OCI-LY1 (cell line): ENCODE data around the gene EPOP.

Source experiments
- H2AFZ ChIP-seq: fragments of 200-600 bp; sonication (generic), shearing (Covaris generic); 2 replicates; pipeline ENCODE4 v1.6.0; 2014; ENCODE audit warnings: antibody characterized with exemption, mild to moderate bottlenecking, low read length
- H3F3A ChIP-seq: fragments of 200-600 bp; sonication (generic), shearing (Covaris generic); 2 replicates; pipeline ENCODE4 v1.6.0; 2014; ENCODE audit warnings: mild to moderate bottlenecking, antibody characterized with exemption, low read length, moderate library complexity; ENCODE audit not compliant: insufficient read depth
- H3K27ac ChIP-seq: fragments of 200-600 bp; sonication (generic); 2 replicates; pipeline ENCODE4 v1.5.1; 2014; ENCODE audit warnings: low read length, mixed run types, mild to moderate bottlenecking, low read depth; ENCODE audit not compliant: poor library complexity, severe bottlenecking
- H3K27me3 ChIP-seq: fragments of 200-600 bp; sonication (generic); 2 replicates; pipeline ENCODE4 v1.6.0; 2014; ENCODE audit warnings: antibody characterized with exemption, mild to moderate bottlenecking, low read length, moderate library complexity; ENCODE audit not compliant: insufficient read depth
- H3K36me3 ChIP-seq: fragments of 200-600 bp; sonication (generic); 2 replicates; pipeline ENCODE4 v1.6.1; 2014; ENCODE audit warnings: mild to moderate bottlenecking, antibody characterized with exemption, low read length, moderate library complexity, mixed read lengths; ENCODE audit not compliant: insufficient read depth
- H3K4me1 ChIP-seq: fragments of 200-600 bp; sonication (generic); 2 replicates; pipeline ENCODE4 v1.5.1; 2014; ENCODE audit warnings: mild to moderate bottlenecking, low read length, moderate library complexity; ENCODE audit not compliant: insufficient read depth, severe bottlenecking
- H3K4me2 ChIP-seq: fragments of 200-600 bp; sonication (generic), shearing (Covaris generic); 2 replicates; pipeline ENCODE4 v1.6.1; 2014; ENCODE audit warnings: low read length
- H3K4me3 ChIP-seq: fragments of 200-600 bp; sonication (generic); 2 replicates; pipeline ENCODE4 v1.5.1; 2014; ENCODE audit warnings: low read length, low read depth, mild to moderate bottlenecking, mixed read lengths; ENCODE audit not compliant: poor library complexity, severe bottlenecking
- H3K79me2 ChIP-seq: fragments of 200-600 bp; shearing (Covaris generic); 2 replicates; pipeline ENCODE4 v1.6.1; 2016; ENCODE audit warnings: mixed run types, low read length, mixed read lengths; ENCODE audit not compliant: insufficient read depth
- H3K9ac ChIP-seq: fragments of 200-600 bp; sonication (generic), shearing (Covaris generic); 2 replicates; pipeline ENCODE4 v1.6.1; 2014; ENCODE audit warnings: mild to moderate bottlenecking, low read length, mixed read lengths
- H3K9me2 ChIP-seq: fragments of 200-600 bp; sonication (generic), shearing (Covaris generic); 2 replicates; pipeline ENCODE4 v1.6.1; 2014; ENCODE audit warnings: low read depth, mild to moderate bottlenecking, low read length, mixed read lengths
- H3K9me3 ChIP-seq: fragments of 200-600 bp; shearing (Covaris generic); 2 replicates; pipeline ENCODE4 v1.6.1; 2014; ENCODE audit warnings: low read length, mixed read lengths
- H4K20me1 ChIP-seq: fragments of 200-600 bp; sonication (generic), shearing (Covaris generic); 2 replicates; pipeline ENCODE4 v1.6.0; 2016; ENCODE audit warnings: mild to moderate bottlenecking, low read length; ENCODE audit not compliant: insufficient read depth
- EZH2 ChIP-seq: fragments of 200-600 bp; sonication (generic), shearing (Covaris generic); IDR thresholded peaks from 2 replicates; pipeline ENCODE4 v1.8.0; 2017; ENCODE audit warnings: borderline replicate concordance, mixed run types, mild to moderate bottlenecking, antibody characterized with exemption, low read length, moderate library complexity, mixed read lengths
- TF ChIP-seq, protein P1 (sequence below): fragments of 200-600 bp; sonication (generic), shearing (Covaris generic); IDR thresholded peaks from 2 replicates; pipeline ENCODE4 v1.5.1; 2017; ENCODE audit warnings: mild to moderate bottlenecking, antibody characterized with exemption, low read length, moderate library complexity, mixed read lengths

EPOP gene

GRCh38 chr17:38685491-38685890, 10.7 kb upstream of the EPOP start:
- Histone ChIP-seq H3K4me3 (no peak overlapping the region), H3K9me2 (no peaks in the 10 kb centered on the region), H2AFZ (no peak overlapping the region), H3K4me1 (no peaks in the 10 kb centered on the region), H3K27ac (no peak overlapping the region), H3K27me3 (peaks cover 10% of the 10 kb centered on the region; the same call in 1 of the 2 replicates), H3K36me3 (no peaks in the 10 kb centered on the region), H3K9me3 (no peaks in the 10 kb centered on the region), H3K9ac (no peak overlapping the region), H3F3A (no peaks in the 10 kb centered on the region), H3K4me2 (no peak overlapping the region), H3K79me2 (no peaks in the 10 kb centered on the region), H4K20me1 (0 out of 2 replicates have a peak, but pooled peaks cover 2% of the 10 kb centered on the region)
- TF ChIP-seq, protein P1, sequence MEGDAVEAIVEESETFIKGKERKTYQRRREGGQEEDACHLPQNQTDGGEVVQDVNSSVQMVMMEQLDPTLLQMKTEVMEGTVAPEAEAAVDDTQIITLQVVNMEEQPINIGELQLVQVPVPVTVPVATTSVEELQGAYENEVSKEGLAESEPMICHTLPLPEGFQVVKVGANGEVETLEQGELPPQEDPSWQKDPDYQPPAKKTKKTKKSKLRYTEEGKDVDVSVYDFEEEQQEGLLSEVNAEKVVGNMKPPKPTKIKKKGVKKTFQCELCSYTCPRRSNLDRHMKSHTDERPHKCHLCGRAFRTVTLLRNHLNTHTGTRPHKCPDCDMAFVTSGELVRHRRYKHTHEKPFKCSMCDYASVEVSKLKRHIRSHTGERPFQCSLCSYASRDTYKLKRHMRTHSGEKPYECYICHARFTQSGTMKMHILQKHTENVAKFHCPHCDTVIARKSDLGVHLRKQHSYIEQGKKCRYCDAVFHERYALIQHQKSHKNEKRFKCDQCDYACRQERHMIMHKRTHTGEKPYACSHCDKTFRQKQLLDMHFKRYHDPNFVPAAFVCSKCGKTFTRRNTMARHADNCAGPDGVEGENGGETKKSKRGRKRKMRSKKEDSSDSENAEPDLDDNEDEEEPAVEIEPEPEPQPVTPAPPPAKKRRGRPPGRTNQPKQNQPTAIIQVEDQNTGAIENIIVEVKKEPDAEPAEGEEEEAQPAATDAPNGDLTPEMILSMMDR: no peak
- no peak for TF ChIP-seq EZH2

- TF ChIP-seq, protein P1: no peak
- no peak for TF ChIP-seq EZH2
- H3K9ac ChIP-seq: no peak overlapping the region
- no peaks in the 10 kb centered on the region for H3K9me2 ChIP-seq
- no peaks in the 10 kb centered on the region for H3K9me3 ChIP-seq
- H3K27me3 ChIP-seq: peaks cover 6% of the 10 kb centered on the region; the same call in 1 of the 2 replicates
- peaks cover 4% of the 10 kb centered on the region for H3K4me1 ChIP-seq
- no peak overlapping the region for H3K27ac ChIP-seq
- H3K36me3 ChIP-seq: no peaks in the 10 kb centered on the region
- H4K20me1 ChIP-seq: no peaks in the 10 kb centered on the region
- no peaks in the 10 kb centered on the region for H3F3A ChIP-seq
- no peak overlapping the region for H3K4me2 ChIP-seq
- H3K79me2 ChIP-seq: no peaks in the 10 kb centered on the region
- no peak overlapping the region for H3K4me3 ChIP-seq
- H2AFZ ChIP-seq: no peak overlapping the region
Measured at GRCh38 chr17:38681096-38681495, 6.3 kb upstream of the EPOP start.

GRCh38 chr17:38677819-38678218, 3.1 kb upstream of the EPOP start:
- H3K36me3 ChIP-seq: no peaks in the 10 kb centered on the region
- H3K9me3 ChIP-seq: no peaks in the 10 kb centered on the region
- no peak overlapping the region for H3K9ac ChIP-seq
- H3K4me2 ChIP-seq: no peak overlapping the region
- H3K4me1 ChIP-seq: peaks cover 21% of the 10 kb centered on the region
- no peaks in the 10 kb centered on the region for H3K9me2 ChIP-seq
- no peaks in the 10 kb centered on the region for H3F3A ChIP-seq
- no peak overlapping the region for H2AFZ ChIP-seq
- no peak overlapping the region for H3K4me3 ChIP-seq
- no peak for TF ChIP-seq EZH2
- TF ChIP-seq, protein P1: no peak
- no peaks in the 10 kb centered on the region for H4K20me1 ChIP-seq
- no peak overlapping the region for H3K27ac ChIP-seq
- H3K79me2 ChIP-seq: no peaks in the 10 kb centered on the region
- H3K27me3 ChIP-seq: peaks cover 7% of the 10 kb centered on the region; the same call in 1 of the 2 replicates
